Activated naive CD8-positive, alpha-beta T cell treated with anti-CD3 and anti-CD28 coated beads, Interleukin-2, amount 10 ng/mL, durations not matched to agents 7 days and 5 days (primary cell): Measurements from ENCODE around the gene PLGLB2. TPM values are rescaled to one million over a fixed set of nuclear protein-coding genes. Genes with fewer than 3 reads are reported as not detected.
"Not testable (repeated sequence)": the region's sequence is repeated elsewhere in the genome, so short reads cannot be mapped to it uniquely, and the experiment has no call there.

Source experiments
- ATAC-seq: fragments of 150-1000 bp; cut with Tn5 transposase; one replicate; pipeline ENCODE4 v1.10.0; 2021; ENCODE audit warnings: low read depth, moderate library complexity
- POLR2A ChIA-PET: fragments of 350-600 bp; sonication (Branson Sonifier 250); formaldehyde crosslinking; loops from one replicate; lab custom pipeline; 2021; ENCODE audit warnings: antibody characterized with exemption; lab: Charles Lee
- DNase-seq: peaks from one replicate; pipeline ENCODE4 v3.0.0; 2021
- H3K27ac Mint-ChIP-seq: one replicate; pipeline ENCODE4 v1.8.0; 2022; ENCODE audit warnings: mild to moderate bottlenecking, mixed read lengths
- H3K27me3 Mint-ChIP-seq: one replicate; pipeline ENCODE4 v1.8.0; 2022; ENCODE audit warnings: mild to moderate bottlenecking, moderate library complexity, mixed read lengths
- H3K36me3 Mint-ChIP-seq: one replicate; pipeline ENCODE4 v1.8.0; 2021; ENCODE audit warnings: mild to moderate bottlenecking, mixed read lengths
- H3K4me1 Mint-ChIP-seq: one replicate; pipeline ENCODE4 v1.8.0; 2021; ENCODE audit warnings: mixed read lengths
- H3K4me3 Mint-ChIP-seq: one replicate; pipeline ENCODE4 v1.8.0; 2022; ENCODE audit warnings: mild to moderate bottlenecking, moderate library complexity, mixed read lengths
- H3K9me3 Mint-ChIP-seq: one replicate; pipeline ENCODE4 v1.8.0; 2021; ENCODE audit warnings: mixed read lengths
- total RNA-seq, 2 experiments: library from RNA; stranded (reverse); gene quantifications; one replicate each; pipeline ENCODE4 v1.2.3, GENCODE V29; 2021

PLGLB2 gene
- 1 to 10 TPM; 1.6 to 2.4 TPM for total RNA-seq

DNA sequence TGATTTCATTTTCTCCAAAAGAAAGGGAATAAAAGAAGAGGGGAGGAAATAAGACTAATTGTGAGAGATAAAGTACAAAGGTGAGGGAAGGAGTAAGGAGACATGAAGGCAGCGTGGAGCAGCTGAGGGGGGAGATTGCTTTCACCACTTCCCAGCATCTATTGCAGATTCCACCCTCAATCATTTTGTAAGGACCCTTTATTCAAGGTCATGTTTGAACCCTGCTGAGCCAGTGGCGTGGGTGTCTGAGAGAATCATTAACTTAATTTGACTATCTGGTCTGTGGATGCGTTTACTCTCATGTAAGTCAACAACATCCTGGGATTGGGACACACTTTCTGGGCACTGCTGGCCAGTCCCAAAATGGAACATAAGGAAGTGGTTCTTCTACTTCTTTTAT lies at the start of gene PLGLB2:
Gene PLGLB2 (plus strand): TSS at position 297 of the 400 bp plus-strand sequence. CDS start 67 bp downstream, at position 364.
- H3K36me3 Mint-ChIP-seq, H3K4me1 Mint-ChIP-seq, H3K4me3 Mint-ChIP-seq, H3K9me3 Mint-ChIP-seq, DNase-seq, H3K27ac Mint-ChIP-seq, POLR2A ChIA-PET, H3K27me3 Mint-ChIP-seq, ATAC-seq: not testable (repeated sequence)

DNA sequence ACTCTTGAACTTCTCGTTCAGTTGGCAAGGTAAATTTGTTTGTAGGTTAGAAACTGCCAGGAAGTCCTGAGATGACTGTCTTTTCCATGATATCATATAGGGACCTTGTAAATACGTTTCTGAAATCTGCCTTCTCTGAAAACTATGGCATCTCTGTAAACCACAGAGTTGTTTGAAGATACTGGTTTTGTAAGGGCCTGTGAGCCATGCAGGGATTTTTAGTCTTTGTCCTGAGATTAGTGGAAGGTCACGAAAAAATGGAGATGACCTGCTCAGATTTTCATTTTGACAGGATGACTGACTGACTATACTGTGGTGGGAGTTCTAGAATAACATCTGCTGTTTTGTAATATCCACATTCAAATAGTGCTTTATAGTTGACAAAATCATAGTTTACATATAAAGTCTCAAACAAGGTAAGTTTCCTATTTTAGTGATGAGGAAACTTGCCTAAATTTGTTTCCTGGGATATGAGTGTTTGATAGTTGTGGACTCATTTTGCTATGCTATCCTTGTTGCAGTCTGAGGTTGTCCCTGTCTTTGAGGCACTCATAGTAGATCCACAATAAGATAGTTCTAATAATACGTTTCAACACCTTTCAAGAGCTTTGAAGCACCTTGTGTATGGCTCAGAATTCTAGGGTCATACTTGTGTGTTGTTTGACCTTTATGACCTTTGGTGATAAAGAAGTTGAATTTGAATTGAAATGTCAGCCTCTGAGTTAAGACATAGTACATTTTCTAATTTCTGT lies 43.1 kb upstream of the PLGLB2 start:
- POLR2A ChIA-PET, result not testable (repeated sequence)

DNA sequence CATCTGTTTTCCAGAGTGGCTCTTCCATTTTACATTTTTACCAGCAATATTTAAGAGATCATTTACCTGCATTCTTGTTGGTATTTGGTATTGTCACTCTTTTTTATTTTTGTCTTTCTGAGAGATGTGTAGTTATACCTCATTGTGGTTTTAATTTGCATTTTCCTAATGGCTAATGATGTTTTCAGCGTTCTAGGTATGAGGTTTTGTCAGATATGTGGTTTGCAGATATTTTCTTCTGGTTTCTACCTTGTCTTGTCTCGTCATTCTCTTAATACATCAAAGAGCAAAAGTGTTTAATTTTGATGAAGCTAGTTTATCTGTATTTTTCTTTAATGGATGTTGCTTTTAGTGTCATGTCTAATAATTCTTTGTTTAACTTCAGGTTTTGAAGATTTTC lies 39.5 kb upstream of the PLGLB2 start:
- H3K9me3 Mint-ChIP-seq, H3K27ac Mint-ChIP-seq, ATAC-seq, H3K4me1 Mint-ChIP-seq, DNase-seq, H3K27me3 Mint-ChIP-seq, H3K4me3 Mint-ChIP-seq, H3K36me3 Mint-ChIP-seq, POLR2A ChIA-PET: not testable (repeated sequence)

More for the DNA sequence above, 43.1 kb upstream of the PLGLB2 start:
- not testable (repeated sequence) for DNase-seq, H3K4me1 Mint-ChIP-seq, H3K27me3 Mint-ChIP-seq, H3K36me3 Mint-ChIP-seq, H3K9me3 Mint-ChIP-seq
- H3K27ac Mint-ChIP-seq, result peak overlapping the region; percentile 70
- peak overlapping the region; percentile 52 for H3K4me3 Mint-ChIP-seq
- peak; percentile 42 for ATAC-seq

DNA sequence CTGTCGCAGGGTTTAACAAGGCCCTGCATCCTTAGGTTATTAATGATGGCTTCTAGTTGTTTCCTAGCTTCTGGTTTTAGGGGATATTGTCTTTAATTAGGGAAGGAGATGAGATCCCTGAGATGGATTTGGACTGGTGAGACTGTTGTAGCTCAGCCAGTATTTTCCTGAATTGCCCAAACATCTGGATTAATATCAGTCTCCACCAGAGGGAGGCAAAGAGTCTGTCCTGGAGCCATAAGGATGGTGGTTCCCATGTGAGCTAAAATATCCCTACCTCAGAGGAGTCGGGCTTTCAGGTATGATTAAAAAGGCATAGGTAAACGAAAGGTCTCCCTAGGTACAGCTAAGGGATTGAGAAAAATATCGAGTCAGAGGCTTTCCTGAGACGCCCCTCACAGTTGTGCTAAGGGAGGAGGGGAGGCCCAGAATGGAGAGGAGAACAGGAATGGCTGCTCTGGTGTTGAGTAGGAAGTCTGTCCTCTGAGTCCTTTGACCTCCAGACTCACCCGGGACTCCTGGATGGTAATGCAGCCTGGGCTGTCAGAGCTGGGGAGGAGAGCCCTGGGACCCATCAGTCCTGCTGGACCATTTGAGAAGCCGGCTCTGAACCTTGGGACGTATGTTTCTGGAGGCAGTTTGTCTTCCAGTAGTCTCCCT lies 19.8 kb upstream of the PLGLB2 start:
- H3K27ac Mint-ChIP-seq, ATAC-seq, H3K4me1 Mint-ChIP-seq, H3K9me3 Mint-ChIP-seq, POLR2A ChIA-PET, DNase-seq, H3K36me3 Mint-ChIP-seq, H3K4me3 Mint-ChIP-seq, H3K27me3 Mint-ChIP-seq: not testable (repeated sequence)

DNA sequence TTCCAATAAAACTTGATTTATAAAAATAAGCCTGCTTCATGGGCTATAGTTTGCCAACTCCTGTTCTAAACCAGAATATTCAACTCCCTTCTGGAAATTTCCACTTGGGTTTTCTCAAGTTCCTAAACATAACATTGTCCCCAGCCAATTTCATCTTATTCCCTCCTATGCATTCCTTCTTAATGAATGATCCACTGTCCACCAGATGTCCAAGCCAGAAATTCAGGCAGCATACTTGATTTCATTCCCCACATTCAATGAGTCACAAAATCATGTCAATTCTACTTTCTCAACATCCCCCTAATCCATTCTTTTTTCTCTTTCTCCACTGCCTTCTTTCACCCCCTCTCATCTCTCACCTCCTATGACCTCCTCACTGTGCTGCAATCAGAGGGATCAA lies 7.0 kb upstream of the PLGLB2 start:
- ATAC-seq, H3K4me3 Mint-ChIP-seq, H3K27ac Mint-ChIP-seq, H3K4me1 Mint-ChIP-seq, DNase-seq, H3K36me3 Mint-ChIP-seq, H3K9me3 Mint-ChIP-seq, POLR2A ChIA-PET, H3K27me3 Mint-ChIP-seq: not testable (repeated sequence)

DNA sequence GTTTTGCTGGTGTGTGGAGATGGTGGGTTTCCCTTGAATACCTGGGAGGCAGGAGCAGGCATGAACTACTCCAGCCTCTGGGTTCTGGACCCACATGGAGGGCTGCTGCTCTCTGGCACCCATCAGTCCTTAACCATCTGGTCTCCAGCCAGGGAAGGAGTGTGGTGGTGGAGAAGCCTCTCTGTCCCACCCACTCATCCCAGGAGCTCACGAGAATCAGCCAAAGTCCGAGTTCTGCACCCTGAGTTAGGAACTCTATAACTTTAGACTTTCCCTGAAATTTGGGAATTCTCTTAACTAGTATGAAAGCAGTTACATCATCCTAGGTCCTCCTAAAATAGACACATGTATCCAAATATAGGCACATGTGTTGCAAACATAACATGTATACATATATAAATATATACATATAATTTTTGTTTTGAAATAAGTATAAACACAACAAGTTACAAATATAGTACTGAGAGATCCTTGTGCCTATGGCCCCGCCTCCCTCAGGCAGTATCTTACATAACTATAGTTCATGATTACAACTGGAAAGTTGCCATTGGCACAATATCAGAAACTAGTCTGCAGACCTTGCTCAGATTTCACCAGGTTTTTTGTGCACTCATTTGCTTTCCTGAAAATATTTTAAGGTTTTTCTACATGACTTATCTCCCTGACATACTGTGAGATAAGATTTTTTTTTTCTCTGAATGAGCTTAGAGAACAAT lies 5.3 kb upstream of the PLGLB2 start:
- H3K4me3 Mint-ChIP-seq, H3K27ac Mint-ChIP-seq, H3K27me3 Mint-ChIP-seq, H3K9me3 Mint-ChIP-seq, DNase-seq, ATAC-seq, POLR2A ChIA-PET, H3K36me3 Mint-ChIP-seq, H3K4me1 Mint-ChIP-seq: not testable (repeated sequence)

DNA sequence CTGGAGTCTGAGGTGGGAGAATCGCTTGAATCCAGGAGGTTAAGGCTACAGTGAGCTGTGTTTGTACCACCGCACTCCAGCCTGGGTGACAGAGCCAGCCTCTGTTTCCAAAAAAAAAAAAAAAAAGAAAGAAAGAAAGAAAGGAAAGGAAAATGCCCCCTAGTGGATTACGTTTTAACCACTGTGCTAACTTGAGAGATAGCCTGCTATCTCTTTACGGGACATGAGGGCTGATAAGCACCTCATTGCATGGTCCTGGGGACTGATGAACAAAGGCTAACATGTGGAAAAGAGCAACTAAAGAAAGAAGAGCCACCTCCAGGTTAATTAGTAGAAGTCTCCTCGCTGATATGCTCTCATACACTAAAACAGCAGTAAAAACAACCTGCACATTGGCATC lies 4.2 kb upstream of the PLGLB2 start:
- H3K4me3 Mint-ChIP-seq, H3K4me1 Mint-ChIP-seq, H3K27ac Mint-ChIP-seq, POLR2A ChIA-PET, DNase-seq, ATAC-seq, H3K27me3 Mint-ChIP-seq, H3K9me3 Mint-ChIP-seq, H3K36me3 Mint-ChIP-seq: not testable (repeated sequence)

DNA sequence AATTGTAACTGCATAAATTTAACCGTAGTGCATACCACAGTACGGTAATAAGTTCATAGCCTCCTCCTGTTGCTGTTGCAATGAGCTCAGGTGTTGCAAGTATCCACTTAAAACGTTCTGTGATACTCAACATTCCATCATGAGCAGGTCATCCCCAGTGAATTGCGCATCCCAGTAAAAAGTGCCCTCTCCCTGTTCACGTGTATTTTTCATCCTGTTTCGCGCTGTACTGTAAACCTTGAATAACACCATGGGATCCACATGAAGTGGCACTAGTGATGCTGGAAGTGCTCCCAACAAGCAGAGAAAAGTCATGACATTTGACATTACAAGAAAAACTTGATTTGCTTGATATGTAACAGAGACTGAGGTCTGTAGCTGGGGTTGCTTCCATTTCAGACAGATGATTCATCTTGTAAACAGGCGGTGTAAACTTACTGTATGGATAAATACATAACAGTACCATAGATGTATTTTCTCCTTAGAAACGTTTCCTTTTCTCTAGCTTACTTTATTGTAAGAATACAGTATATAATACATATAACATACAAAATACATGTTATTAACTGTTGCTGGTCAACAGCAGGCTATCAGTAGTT lies 2.4 kb upstream of the PLGLB2 start:
- DNase-seq, H3K27ac Mint-ChIP-seq, H3K27me3 Mint-ChIP-seq, H3K4me1 Mint-ChIP-seq, H3K36me3 Mint-ChIP-seq, POLR2A ChIA-PET, H3K4me3 Mint-ChIP-seq, H3K9me3 Mint-ChIP-seq, ATAC-seq: not testable (repeated sequence)

DNA sequence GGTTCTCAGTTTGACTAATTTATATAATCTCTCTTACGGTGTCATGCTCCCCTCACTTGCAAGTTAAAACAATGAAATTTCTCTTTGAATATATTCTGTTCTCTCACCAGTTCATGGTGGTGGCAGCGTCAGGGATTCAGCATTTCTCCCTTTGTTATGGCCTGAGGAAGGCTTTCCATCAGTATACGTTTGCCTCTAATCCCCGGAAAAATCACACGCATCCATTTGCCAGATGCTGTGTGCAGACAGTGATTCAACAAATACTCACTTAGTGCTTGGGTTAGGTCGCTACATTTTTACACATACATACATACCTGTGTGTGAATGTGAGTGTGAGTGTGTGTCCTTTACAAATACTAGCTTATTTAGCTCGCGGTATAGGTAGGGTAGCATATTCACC lies 637 bp downstream of the PLGLB2 start:
- POLR2A ChIA-PET, H3K9me3 Mint-ChIP-seq, H3K27me3 Mint-ChIP-seq, DNase-seq, ATAC-seq, H3K4me3 Mint-ChIP-seq, H3K4me1 Mint-ChIP-seq, H3K36me3 Mint-ChIP-seq, H3K27ac Mint-ChIP-seq: not testable (repeated sequence)

DNA sequence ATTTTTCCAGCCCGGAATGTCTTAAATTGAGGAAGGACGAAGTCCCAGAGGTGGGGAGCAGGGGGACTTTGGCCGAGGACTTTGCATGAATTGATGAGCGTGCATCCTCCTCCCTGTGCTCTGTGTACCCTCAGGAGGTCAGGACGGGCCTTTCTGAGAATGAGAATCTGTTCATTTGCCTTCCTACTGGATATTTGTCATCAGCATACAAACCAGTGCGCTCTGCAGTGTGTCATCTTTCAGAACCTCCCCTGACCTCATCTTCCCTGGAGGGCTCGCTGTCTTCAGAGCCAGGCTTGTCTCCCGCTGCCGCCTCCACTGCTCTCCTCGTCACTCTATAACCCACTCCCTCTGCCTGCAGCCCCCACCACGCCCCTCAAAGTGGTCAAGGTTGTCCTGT lies 2.7 kb downstream of the PLGLB2 start:
- DNase-seq, H3K36me3 Mint-ChIP-seq, ATAC-seq, H3K4me1 Mint-ChIP-seq, H3K27ac Mint-ChIP-seq, POLR2A ChIA-PET, H3K9me3 Mint-ChIP-seq, H3K4me3 Mint-ChIP-seq, H3K27me3 Mint-ChIP-seq: not testable (repeated sequence)

DNA sequence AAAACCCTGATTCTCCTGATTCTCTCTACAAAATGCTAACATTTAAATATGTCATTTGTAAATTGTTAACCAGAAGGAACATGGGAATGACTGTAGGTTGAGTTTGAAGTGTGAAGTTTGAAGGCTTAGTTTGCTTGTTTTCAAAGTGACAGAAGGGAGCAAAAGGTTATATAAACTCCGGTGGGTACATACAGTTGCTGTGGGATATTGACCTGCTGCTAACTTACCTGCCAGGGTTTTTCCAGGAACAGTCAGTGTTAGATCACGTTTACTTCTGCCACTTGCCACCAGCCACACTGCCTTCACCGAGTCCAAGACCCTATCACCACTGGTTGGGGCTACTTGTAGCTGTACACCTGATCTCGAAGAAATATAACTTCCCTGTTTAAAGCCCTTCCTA lies 6.9 kb downstream of the PLGLB2 start:
- H3K4me3 Mint-ChIP-seq, ATAC-seq, DNase-seq, H3K36me3 Mint-ChIP-seq, H3K27ac Mint-ChIP-seq, H3K9me3 Mint-ChIP-seq, H3K27me3 Mint-ChIP-seq, POLR2A ChIA-PET, H3K4me1 Mint-ChIP-seq: not testable (repeated sequence)
